HG03520 (cell line): Measurements from ENCODE around the gene OLFM3.
A peak's percentile ranks its signal among the peaks of the same experiment; 100 is the strongest.

Experiments used
- ATAC-seq: cut with Tn5 transposase; IDR thresholded peaks from one replicate; pipeline ENCODE4 v1.9.1; 2021; ENCODE audit warnings: mild to moderate bottlenecking, moderate library complexity; ENCODE audit not compliant: unreplicated experiment

OLFM3 gene

GRCh38 chr1:101852936-101853335 lies 143.8 kb downstream of the OLFM3 start:
- ATAC-seq = no peak

DNA sequence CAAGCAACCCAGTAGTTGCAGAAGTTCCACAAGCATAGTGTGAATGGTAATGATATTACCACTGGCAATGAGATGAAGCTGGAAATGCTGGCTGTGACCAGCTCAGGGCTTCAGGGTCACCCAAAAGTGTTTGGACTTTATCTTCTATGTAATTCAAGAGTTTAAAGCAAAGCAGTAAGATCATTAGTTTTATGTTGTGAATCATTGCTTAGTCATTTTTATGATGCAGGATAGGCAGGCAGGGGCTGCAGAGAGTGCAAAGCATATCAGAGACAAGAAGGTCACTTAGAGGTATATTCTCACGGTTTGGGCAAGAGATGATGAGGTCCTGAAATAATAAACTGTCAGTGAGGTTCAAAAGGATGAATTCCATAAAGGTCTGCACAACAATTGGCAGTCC lies 147.4 kb downstream of the OLFM3 start:
- no peak for ATAC-seq

- ATAC-seq = no peak
Observed at GRCh38 chr1:101847626-101848025, 149.1 kb downstream of the OLFM3 start.

- ATAC-seq = no peak
Observed at GRCh38 chr1:101846820-101847219, 149.9 kb downstream of the OLFM3 start.

DNA sequence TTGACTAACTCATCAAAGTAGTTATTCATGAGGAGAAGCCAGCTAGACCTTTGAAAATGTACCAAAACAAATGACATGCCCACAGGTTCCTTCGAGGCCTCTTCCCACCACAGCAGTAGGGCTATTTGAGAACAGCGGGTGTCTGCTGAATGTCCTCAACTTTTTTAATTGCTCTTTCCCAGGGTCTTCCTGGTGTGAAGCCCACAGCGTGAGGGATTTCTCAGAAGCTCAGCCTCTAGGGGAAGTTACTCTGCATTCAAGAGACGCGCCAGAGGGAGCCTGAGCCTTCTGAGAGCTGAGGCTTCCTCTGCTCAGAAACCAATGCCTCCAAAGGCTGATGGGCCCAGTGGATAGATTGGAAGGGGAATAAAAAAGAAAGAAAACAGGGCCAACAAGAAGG lies 153.6 kb downstream of the OLFM3 start:
- ATAC-seq = no peak

- ATAC-seq = no peak
Observed at GRCh38 chr1:101841824-101842223, 154.9 kb downstream of the OLFM3 start.

- ATAC-seq = no peak
Observed at GRCh38 chr1:101835988-101836387, 160.7 kb downstream of the OLFM3 start.

GRCh38 chr1:101833312-101833711 lies 163.4 kb downstream of the OLFM3 start:
- ATAC-seq = no peak

DNA sequence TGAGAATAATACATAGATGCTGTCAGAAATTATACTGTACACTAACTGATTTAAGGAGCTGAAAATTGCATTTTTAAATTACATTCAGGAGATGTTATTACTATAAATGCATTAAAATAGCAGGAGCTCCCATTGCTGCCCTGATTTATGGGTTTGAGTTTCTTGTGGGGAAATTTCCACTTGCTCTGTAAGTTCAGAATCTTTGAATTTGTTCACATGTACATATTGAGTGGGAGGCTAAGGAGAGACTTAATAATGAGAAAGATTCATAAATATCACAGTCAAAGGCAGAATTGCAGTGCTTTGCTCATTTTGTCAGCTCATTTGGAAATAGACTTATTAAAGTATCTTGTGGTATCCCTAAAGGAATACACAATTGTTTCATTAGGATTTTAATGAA lies 170.3 kb downstream of the OLFM3 start:
- no peak for ATAC-seq

DNA sequence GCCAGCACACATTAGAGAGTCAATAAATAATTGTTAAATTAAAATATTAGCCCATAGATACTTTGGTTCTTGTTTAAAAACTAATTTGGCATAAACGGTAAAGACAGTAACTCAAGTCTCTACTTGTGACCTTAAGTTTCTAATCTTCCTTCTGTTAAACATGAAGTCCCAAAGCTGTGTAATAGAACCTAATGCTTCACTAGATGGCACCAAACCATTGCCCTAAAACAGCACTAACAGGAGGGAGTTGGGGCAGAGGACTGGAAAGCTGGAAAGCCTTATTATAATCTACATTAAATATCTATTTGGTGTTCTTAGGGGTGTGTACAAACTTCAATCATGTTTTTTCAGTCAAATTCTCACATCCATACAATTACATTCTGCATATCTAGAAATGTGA lies 176.7 kb downstream of the OLFM3 start:
- ATAC-seq = no peak

GRCh38 chr1:101816262-101816661 lies 180.5 kb downstream of the OLFM3 start:
- ATAC-seq = no peak

DNA sequence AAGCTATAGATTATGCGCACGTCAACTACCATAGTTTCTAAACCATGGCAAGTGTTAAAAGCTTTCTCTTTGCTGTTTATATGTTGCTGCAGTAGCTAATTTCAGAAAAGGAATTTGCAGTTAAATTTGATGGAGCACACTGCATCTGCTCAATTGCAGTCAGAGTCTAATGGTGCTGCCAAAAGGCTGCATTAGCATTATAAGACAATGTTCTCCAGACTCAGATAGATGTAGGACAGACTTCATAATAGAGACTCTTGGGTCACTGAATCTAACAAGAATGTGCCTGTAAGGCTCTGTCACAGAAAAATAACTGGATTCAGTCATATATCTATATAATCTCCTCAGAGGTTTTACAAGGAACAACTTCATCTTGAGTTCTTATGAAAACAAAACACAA lies 198.3 kb downstream of the OLFM3 start:
- no peak for ATAC-seq

DNA sequence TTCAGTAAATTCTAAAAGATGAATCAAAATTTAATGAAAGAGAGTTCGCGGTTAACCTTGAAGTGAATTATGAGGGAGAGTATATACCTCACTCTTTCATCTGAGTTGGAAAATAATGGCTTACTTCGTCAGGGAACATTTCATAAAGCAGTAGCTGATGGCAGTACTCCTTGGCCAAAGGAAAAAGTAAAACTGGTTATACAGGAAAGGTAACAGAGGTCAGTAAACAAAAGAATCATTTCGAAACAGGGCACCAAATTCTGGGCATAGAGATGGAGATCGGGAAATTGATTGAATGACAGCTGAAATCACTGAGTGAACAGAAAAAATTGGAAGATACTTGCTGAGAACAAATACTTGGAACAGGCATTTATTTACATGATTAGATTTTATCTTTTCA lies 199.0 kb downstream of the OLFM3 start:
- no peak for ATAC-seq

GRCh38 chr1:101781201-101781831 lies 215.4 kb downstream of the OLFM3 start:
- ATAC-seq = no peak

GRCh38 chr1:101769520-101769919 lies 227.2 kb downstream of the OLFM3 start:
- ATAC-seq = peak; percentile 69

GRCh38 chr1:101757985-101758384 lies 238.7 kb downstream of the OLFM3 start:
- ATAC-seq = no peak

GRCh38 chr1:101756411-101756810 lies 240.3 kb downstream of the OLFM3 start:
- no peak for ATAC-seq
